GM12873 (cell line): ENCODE data around the gene NUB1.

Source experiments
- TF ChIP-seq, protein P1 (sequence below): IDR thresholded peaks from 2 replicates; pipeline ENCODE4 v1.5.1; 2012; ENCODE audit warnings: low read depth, mild to moderate bottlenecking, moderate library complexity, low read length, control low read depth; ENCODE audit not compliant: insufficient read depth; ENCODE audit errors: missing control alignments

NUB1 gene

GRCh38 chr7:151392002-151392401 is 50.4 kb downstream of the NUB1 start:
- TF ChIP-seq, protein P1, sequence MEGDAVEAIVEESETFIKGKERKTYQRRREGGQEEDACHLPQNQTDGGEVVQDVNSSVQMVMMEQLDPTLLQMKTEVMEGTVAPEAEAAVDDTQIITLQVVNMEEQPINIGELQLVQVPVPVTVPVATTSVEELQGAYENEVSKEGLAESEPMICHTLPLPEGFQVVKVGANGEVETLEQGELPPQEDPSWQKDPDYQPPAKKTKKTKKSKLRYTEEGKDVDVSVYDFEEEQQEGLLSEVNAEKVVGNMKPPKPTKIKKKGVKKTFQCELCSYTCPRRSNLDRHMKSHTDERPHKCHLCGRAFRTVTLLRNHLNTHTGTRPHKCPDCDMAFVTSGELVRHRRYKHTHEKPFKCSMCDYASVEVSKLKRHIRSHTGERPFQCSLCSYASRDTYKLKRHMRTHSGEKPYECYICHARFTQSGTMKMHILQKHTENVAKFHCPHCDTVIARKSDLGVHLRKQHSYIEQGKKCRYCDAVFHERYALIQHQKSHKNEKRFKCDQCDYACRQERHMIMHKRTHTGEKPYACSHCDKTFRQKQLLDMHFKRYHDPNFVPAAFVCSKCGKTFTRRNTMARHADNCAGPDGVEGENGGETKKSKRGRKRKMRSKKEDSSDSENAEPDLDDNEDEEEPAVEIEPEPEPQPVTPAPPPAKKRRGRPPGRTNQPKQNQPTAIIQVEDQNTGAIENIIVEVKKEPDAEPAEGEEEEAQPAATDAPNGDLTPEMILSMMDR = no peak

DNA sequence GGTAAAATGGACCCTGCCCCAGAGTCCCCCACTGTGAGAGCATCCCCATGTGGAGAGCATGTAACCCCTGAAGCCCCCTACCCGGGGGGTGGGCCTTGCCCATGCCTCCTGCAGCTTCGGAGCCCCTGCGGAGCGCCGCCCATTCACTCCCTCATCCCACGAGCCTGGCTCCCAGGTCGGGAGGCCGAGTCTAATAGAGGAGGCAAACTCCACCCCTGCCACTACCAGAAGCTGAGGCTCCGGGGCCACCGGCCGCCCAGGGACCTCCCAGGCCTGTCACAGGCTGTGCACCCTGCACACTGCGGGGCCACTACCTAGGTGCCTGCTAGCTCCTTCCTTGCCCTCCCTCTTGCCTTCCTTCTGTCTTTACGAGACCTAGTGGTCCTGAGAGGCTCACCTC is 50.8 kb downstream of the NUB1 start:
- TF ChIP-seq, protein P1 = no peak

GRCh38 chr7:151393031-151393977 is 51.7 kb downstream of the NUB1 start:
- TF ChIP-seq, protein P1 = no peak

GRCh38 chr7:151394076-151395035 is 52.7 kb downstream of the NUB1 start:
- TF ChIP-seq, protein P1 = no peak

DNA sequence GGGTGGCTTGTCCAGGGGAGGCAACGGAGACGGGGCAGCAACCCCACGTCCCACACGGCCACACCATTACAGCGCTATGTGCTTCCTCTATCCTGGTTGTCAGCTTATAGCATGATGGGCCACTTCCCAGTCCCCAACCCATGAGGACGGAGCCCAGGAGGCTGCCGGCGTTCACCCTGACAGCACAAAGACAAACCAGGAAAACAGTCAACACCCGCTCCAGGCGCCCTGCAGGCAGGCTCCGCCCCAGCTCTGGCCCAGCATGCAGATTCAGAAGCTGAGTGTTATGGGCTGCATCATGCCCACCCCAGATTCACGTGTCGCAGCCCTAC is 53.4 kb downstream of the NUB1 start:
- TF ChIP-seq, protein P1 = no peak

GRCh38 chr7:151396328-151396970 is 54.8 kb downstream of the NUB1 start:
- TF ChIP-seq, protein P1 = no peak
